ENCODE results near the gene SIX1.
A peak's percentile ranks its signal among the peaks of the same experiment; 100 is the strongest.

SIX1 gene

GRCh38 chr14:60648934-60649874 is at the start of gene SIX1:
TSS of gene SIX1 (minus strand) at chr14:60649477. CDS start at chr14:60649189, 288 bp downstream.
- DNase-seq (ENCODE audit: low spot score) = peak; percentile 99

DNA sequence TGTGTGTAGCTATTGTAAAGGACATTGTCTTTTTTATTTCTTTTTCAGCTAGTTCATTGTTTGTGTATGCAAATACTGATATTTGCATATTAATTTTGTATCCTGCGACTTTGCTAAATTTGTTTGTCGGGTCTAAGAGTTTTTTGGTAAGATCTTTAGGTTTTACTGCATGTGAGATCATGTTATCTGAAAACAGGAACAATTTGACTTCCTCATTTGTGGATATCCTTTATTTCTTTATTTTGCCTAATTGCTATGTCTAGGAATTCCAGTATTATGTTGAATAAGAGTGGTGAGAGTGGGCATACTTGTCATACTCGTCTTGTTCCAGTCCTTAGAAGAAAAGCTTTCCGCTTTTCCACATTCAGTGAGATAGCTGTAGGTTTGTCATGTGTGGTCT is 46.0 kb upstream of the SIX1 start:
- no peak for DNase-seq (ENCODE audit: low spot score)

GRCh38 chr14:60691383-60692113 is 42.3 kb upstream of the SIX1 start:
- DNase-seq (ENCODE audit: low spot score) = no peak

- DNase-seq (ENCODE audit: low spot score) = no peak
Observed at GRCh38 chr14:60686865-60687264, 37.6 kb upstream of the SIX1 start.

GRCh38 chr14:60684203-60684602 is 34.9 kb upstream of the SIX1 start:
- no peak for DNase-seq (ENCODE audit: low spot score)

DNA sequence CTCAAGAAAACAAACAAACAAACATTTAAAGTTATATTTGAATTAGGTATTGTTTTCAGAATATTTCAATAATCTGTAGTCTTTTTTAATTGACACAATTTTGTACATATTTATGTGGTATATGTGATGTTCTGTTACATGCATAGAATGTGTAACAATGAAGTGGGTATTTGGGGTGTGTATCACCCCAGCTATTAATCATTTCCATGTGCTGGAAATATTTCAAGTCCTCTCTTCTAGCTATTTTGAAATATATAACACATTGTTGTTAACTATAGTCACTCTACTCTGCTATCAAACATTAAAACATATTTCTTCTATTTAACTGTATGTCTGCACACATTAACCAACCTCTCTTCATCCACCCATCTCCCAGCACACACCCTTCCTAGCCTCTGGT is 32.0 kb upstream of the SIX1 start:
- DNase-seq (ENCODE audit: low spot score) = no peak

DNA sequence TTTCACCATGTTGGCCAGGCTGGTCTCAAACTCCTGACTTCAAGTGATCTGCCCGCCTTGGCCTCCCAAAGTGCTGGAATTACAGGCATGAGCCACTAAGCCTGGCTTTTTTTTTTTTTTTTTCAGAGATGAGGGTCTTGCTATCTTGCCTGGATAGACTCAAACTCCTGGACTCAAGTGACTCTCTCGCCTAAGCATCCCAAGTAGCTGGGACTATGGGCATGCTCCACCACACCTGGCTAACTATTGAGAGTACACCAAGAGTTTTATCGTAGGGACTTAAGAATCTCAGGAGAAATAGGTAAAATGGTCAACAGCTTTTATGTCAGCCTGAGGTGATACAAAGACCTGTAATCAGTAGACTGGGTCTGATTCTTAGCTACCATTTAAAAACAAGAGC is 31.2 kb upstream of the SIX1 start:
- no peak for DNase-seq (ENCODE audit: low spot score)

DNA sequence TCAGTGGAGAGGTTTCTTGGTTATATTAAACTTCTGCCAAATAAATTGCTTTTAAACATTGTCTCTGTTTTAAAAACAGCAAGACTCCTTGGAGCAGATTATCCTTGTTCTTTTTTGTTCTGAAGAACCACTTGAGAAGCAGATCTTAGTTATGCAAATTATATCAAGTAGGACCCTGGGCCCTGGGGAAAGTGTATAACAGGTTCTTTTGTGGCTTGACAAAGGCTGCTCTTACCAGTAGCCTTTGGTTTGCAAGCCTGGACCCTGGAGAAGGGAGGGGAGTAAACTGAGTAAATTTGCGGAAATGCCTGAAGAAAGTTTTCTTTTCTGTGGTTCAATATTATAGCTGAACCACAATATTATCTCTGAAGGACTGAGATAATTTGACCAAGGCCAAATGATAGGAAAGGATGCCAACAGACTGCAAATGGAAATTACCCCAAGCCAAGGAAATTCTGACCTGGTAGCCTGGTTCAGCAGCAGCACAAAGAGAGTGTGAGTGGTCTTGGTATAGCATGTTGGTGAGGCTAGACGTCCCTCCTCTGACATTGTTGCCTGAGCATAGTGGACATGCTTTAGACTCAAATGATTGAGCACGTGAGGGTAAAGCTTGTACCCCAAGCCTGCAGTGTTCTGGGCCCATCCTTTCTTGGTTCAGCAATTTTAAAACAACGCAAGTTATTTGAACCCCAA is 30.4 kb upstream of the SIX1 start:
- DNase-seq (ENCODE audit: low spot score) = no peak

GRCh38 chr14:60677701-60678100 is 28.4 kb upstream of the SIX1 start:
- no peak for DNase-seq (ENCODE audit: low spot score)

DNA sequence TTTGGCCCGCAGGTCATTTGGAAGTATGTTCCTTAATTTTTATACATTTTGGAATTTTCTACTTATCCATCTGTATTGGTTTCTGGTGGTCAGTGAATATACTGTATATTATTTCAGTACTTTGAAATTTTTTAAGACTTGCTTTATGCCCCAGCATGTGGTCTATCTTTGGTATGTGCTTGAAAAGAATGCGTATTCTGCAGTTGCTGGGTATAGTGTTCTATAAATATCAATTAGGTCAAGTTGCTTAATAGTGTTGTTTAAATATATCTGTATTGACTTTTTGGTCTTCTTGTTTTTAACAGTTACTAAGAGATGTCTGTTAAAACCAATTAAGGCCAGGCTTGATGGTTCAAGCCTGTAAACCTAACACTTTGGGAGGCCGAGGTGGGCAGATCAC is 21.7 kb upstream of the SIX1 start:
- DNase-seq (ENCODE audit: low spot score) = no peak

- DNase-seq (ENCODE audit: low spot score) = no peak
Observed at GRCh38 chr14:60668431-60669112, 19.3 kb upstream of the SIX1 start.

DNA sequence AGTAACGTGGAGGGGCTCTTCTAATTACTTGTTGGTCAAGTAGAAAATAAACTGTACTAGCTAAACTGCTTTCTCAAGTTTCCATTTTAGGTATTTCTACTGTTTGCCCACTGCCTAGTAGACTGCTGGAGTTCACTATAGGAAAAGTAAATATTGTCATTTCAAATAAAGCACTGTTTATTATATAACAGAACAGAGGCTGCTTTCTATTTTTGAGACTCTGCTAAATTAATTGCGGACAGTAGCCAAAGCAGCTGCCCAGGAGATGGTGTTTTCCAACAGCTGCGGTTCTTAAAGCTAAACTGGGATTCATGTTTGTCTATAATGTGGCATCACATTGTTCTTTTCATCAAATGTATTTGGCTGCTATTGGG is 15.9 kb upstream of the SIX1 start:
- DNase-seq (ENCODE audit: low spot score) = no peak

DNA sequence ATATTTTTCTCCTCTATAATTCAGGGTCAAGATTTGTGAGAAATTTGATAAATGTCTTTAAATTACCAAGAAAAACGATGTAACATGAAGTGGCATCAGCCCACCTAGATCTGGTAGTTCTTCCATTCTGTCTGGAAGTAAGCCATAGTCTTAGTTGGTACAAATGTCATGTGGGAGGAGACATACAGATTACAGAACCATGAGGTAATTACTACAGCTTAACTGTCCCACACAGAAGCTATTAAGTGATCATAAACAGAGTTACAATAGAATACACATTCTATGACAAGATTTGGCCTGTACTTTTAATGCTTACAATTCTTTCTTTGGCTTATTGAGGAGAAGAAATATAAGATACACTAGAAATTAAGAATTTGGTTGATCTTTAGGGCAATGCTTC is 13.7 kb upstream of the SIX1 start:
- DNase-seq (ENCODE audit: low spot score) = no peak

- DNase-seq (ENCODE audit: low spot score) = no peak
Observed at GRCh38 chr14:60661721-60662120, 12.4 kb upstream of the SIX1 start.

- DNase-seq (ENCODE audit: low spot score) = peak; percentile 61
Observed at GRCh38 chr14:60658909-60659585, 9.8 kb upstream of the SIX1 start.

- no peak for DNase-seq (ENCODE audit: low spot score)
Observed at GRCh38 chr14:60658211-60658690, 9.0 kb upstream of the SIX1 start.

DNA sequence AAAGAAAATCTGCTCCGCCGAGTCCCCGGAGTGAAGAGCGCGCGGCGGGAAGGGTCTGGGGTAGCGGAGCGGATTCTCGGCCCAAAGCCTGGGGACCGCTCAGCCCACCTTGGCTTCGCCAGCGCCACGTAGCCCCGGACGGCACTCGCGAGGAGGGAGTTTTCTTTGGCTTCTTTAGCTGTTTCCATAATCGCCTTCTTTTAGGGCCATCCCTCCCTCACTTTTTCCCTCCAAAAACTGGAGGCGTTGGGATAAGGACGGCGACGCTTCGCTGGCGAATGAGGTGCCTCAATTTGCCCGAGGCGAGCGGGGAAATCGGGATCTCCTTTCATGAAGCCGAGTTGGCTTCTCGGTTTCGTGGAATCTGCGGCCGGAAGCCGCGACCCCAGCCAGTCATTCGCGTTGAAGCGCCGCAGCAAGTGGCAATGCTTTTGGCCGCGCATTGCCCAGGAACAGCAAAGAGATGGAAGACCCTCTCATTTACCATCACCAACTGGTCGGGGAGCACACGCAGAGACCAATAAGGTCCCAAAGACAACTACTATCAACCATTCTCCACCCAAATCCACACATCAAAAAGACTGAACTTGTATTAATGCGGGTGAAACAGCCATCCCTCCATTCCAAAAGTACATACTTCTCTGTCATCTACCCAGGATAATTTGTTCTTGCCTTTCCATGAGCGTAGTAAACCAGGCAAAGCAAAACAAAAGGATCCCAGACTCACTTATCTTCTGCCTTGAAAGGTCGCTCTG is 8.4 kb upstream of the SIX1 start:
- no peak for DNase-seq (ENCODE audit: low spot score)

GRCh38 chr14:60656686-60657455 is 7.6 kb upstream of the SIX1 start:
- DNase-seq (ENCODE audit: low spot score) = peak; percentile 85

DNA sequence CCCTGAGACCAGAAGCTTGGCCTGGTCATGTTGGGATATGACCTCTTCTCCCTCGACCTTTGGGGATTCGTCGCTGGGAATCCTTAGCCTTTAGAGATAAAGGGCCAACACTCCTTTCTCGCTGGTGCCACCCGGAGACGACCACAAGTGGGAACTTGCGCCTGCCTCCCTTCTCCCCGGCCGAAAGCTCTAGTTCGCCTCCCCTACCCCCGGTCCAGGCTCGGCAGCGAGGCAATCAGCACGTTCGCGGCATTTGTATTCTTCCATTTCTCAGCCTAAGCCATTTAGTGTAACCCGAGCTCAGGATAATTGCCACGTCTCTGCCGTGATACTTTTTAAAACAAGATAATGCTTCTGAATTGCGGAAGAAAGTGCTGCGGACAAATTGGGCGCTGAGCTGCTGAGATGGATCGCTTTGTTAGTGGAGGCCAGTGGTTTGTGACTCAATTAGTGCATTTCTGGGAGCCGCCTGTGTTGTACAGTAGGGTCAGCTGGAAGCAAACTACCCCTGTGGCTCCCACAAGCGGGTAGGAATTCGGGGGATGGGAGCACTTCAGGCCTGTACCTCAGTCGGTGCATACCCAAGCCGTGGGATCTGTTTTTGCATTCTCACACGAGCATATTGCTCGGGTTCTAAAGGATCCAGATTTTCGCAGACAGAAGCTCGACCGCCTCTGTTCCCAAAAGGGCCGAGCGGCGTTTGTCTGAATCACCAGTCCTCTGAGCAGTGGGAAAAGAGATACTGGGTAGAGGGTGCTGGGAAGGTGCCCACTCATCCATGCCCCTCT is 6.8 kb upstream of the SIX1 start:
- no peak for DNase-seq (ENCODE audit: low spot score)
